K562 (cell line): ENCODE data around the gene MPND. TPM values are rescaled to one million over a fixed set of nuclear protein-coding genes. Genes with fewer than 3 reads are reported as not detected.

Source experiments
- CLOCK ChIP-seq: fragments of 250-450 bp; sonication (Bioruptor Pico); IDR thresholded peaks from 2 replicates; pipeline ENCODE4 v1.4.0; 2020; ENCODE audit warnings: mild to moderate bottlenecking, moderate library complexity, borderline replicate concordance
- HDAC2 ChIP-seq: fragments of 450-650 bp; IDR thresholded peaks from 2 replicates; pipeline ENCODE4 v1.6.1; 2016; ENCODE audit warnings: mild to moderate bottlenecking
- NCOR1 ChIP-seq: fragments of 450-650 bp; IDR thresholded peaks from 2 replicates; pipeline ENCODE4 v1.6.1; 2016; ENCODE audit warnings: mild to moderate bottlenecking, moderate library complexity
- NEUROD1 ChIP-seq: fragments of 150-350 bp; IDR thresholded peaks from 2 replicates; pipeline ENCODE4 v1.6.1; 2014; ENCODE audit warnings: borderline replicate concordance, low read length, low read depth; ENCODE audit not compliant: partially characterized antibody
- ZFP36 ChIP-seq: fragments of 150-350 bp; IDR thresholded peaks from 2 replicates; pipeline ENCODE4 v1.6.1; 2018; ENCODE audit warnings: low read length, low read depth; ENCODE audit not compliant: partially characterized antibody
- ZNF551 ChIP-seq: fragments of 250-450 bp; sonication (Bioruptor Pico); IDR thresholded peaks from 2 replicates; pipeline ENCODE4 v1.5.0; 2021; ENCODE audit warnings: mild to moderate bottlenecking, moderate library complexity
- ZNF583 ChIP-seq: fragments of 250-450 bp; sonication (Bioruptor Pico); IDR thresholded peaks from 2 replicates; pipeline ENCODE4 v1.4.0; 2020
- ZNF77 ChIP-seq: fragments of 250-450 bp; sonication (Bioruptor Pico); IDR thresholded peaks from 2 replicates; pipeline ENCODE4 v1.5.0; 2020
- polyA plus RNA-seq, 8 experiments: library from polyadenylated mRNA; depleted of rRNA in 4 of 8; stranded (reverse) in 5 of 8; unstranded in 3 of 8; fragments of >200 nt; fragmentation: Nextera tagmentation in 2 of 8; fragmentation: Illumina TruSeq in 1 of 8; extraction: Ambion mirVana in 2 of 8; extraction: Trizol in 1 of 8; gene quantifications; 2 replicates each; pipeline versions ENCODE4 v1.2.1 to v1.2.3, GENCODE V29; 2011 to 2014; ENCODE audit warnings: inconsistent platforms in 1 of 8, missing spikeins in 1 of 8
- total RNA-seq, 7 experiments: library from RNA; depleted of rRNA in 6 of 7; stranded (reverse); fragments of >200 nt in 6 of 7; fragmentation: Illumina TruSeq in 2 of 7; extraction: Trizol in 2 of 7; gene quantifications; 2 replicates each; pipeline versions ENCODE4 v1.2.1 to v1.2.3, GENCODE V29; 2011 to 2021; ENCODE audit warnings: low replicate concordance in 1 of 7
- TF ChIP-seq, protein P1 (sequence below): sonication (generic); formaldehyde crosslinking; IDR thresholded peaks from 2 replicates; pipeline ENCODE4 v1.8.0; 2023; ENCODE audit warnings: mild to moderate bottlenecking, missing genetic modification reagents
- TF ChIP-seq, protein P2 (sequence below), 2 experiments: fragments of 450-650 bp; conservative IDR thresholded peaks; 2 replicates each; pipeline ENCODE4 v1.6.1; 2017; ENCODE audit warnings: mild to moderate bottlenecking in 2 of 2, moderate library complexity in 2 of 2

Gene MPND
- total and polyA plus RNA-seq, 9 of the 15 experiments (the other 6 are each of a cell fraction or from before 2014, with no cell fraction given), result 0.25 to 14.0 (median 3.9) TPM

DNA sequence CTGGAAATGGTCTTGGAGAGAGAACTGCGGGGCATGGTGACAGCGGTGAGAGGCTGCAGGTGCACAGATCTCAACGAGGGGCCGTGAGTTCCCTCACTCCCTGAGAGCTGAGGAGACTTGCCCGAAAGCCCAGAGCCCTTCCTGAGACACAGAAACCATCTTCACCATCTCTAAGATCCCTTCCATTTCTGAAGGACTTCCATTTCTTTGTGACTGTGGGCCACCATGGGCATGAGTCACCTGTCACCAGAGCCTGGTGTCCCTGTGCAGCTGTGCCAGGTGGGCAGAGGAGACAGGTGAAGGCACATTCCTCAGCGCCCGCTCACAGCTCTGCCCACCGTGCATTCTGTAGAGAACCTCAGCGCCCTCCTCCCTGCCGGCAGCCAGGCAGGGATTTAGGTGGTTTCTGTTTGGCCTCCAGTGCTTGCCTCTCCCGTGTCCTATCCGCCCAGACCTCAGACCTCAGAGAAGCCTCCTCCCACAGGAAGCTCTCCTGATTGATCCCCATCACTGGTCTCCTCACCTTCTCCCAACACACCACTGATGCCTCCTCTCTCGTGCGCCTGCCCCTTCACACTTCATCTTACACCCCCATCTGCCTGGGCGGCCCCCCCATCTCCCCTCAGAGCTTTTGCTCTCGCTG, 32.8 kb downstream of the MPND start (continued):
- TF ChIP-seq, protein P1, sequence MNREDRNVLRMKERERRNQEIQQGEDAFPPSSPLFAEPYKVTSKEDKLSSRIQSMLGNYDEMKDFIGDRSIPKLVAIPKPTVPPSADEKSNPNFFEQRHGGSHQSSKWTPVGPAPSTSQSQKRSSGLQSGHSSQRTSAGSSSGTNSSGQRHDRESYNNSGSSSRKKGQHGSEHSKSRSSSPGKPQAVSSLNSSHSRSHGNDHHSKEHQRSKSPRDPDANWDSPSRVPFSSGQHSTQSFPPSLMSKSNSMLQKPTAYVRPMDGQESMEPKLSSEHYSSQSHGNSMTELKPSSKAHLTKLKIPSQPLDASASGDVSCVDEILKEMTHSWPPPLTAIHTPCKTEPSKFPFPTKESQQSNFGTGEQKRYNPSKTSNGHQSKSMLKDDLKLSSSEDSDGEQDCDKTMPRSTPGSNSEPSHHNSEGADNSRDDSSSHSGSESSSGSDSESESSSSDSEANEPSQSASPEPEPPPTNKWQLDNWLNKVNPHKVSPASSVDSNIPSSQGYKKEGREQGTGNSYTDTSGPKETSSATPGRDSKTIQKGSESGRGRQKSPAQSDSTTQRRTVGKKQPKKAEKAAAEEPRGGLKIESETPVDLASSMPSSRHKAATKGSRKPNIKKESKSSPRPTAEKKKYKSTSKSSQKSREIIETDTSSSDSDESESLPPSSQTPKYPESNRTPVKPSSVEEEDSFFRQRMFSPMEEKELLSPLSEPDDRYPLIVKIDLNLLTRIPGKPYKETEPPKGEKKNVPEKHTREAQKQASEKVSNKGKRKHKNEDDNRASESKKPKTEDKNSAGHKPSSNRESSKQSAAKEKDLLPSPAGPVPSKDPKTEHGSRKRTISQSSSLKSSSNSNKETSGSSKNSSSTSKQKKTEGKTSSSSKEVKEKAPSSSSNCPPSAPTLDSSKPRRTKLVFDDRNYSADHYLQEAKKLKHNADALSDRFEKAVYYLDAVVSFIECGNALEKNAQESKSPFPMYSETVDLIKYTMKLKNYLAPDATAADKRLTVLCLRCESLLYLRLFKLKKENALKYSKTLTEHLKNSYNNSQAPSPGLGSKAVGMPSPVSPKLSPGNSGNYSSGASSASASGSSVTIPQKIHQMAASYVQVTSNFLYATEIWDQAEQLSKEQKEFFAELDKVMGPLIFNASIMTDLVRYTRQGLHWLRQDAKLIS, result 0 out of 2 replicates have a peak, but pooled peaks have one; percentile 21
- no peak for TF ChIP-seq ZNF551 (CRISPR knock-in tag)
- no peak for TF ChIP-seq CLOCK (CRISPR knock-in tag)
- no peak for TF ChIP-seq NEUROD1
- peak; percentile 17; the same call in 1 of the 2 replicates for TF ChIP-seq HDAC2
- TF ChIP-seq, protein P2, sequence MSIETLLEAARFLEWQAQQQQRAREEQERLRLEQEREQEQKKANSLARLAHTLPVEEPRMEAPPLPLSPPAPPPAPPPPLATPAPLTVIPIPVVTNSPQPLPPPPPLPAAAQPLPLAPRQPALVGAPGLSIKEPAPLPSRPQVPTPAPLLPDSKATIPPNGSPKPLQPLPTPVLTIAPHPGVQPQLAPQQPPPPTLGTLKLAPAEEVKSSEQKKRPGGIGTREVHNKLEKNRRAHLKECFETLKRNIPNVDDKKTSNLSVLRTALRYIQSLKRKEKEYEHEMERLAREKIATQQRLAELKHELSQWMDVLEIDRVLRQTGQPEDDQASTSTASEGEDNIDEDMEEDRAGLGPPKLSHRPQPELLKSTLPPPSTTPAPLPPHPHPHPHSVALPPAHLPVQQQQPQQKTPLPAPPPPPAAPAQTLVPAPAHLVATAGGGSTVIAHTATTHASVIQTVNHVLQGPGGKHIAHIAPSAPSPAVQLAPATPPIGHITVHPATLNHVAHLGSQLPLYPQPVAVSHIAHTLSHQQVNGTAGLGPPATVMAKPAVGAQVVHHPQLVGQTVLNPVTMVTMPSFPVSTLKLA (conservative IDR thresholded peaks at IDR 0.05), result no peak
- no peak for TF ChIP-seq ZNF583
- no peak for TF ChIP-seq NCOR1
- TF ChIP-seq ZNF77 (CRISPR knock-in tag), result no peak
- TF ChIP-seq ZFP36, result peak; percentile 97
- TF ChIP-seq, all 486 proteins: peak for 48
